OCI-LY1 (cell line): Measurements from ENCODE around the gene ARL14.

Source experiments
- H2AFZ ChIP-seq: fragments of 200-600 bp; sonication (generic), shearing (Covaris generic); 2 replicates; pipeline ENCODE4 v1.6.0; 2014; ENCODE audit warnings: antibody characterized with exemption, mild to moderate bottlenecking, low read length
- H3F3A ChIP-seq: fragments of 200-600 bp; sonication (generic), shearing (Covaris generic); 2 replicates; pipeline ENCODE4 v1.6.0; 2014; ENCODE audit warnings: mild to moderate bottlenecking, antibody characterized with exemption, low read length, moderate library complexity; ENCODE audit not compliant: insufficient read depth
- H3K27ac ChIP-seq: fragments of 200-600 bp; sonication (generic); 2 replicates; pipeline ENCODE4 v1.5.1; 2014; ENCODE audit warnings: low read length, mixed run types, mild to moderate bottlenecking, low read depth; ENCODE audit not compliant: poor library complexity, severe bottlenecking
- H3K27me3 ChIP-seq: fragments of 200-600 bp; sonication (generic); 2 replicates; pipeline ENCODE4 v1.6.0; 2014; ENCODE audit warnings: antibody characterized with exemption, mild to moderate bottlenecking, low read length, moderate library complexity; ENCODE audit not compliant: insufficient read depth
- H3K36me3 ChIP-seq: fragments of 200-600 bp; sonication (generic); 2 replicates; pipeline ENCODE4 v1.6.1; 2014; ENCODE audit warnings: mild to moderate bottlenecking, antibody characterized with exemption, low read length, moderate library complexity, mixed read lengths; ENCODE audit not compliant: insufficient read depth
- H3K4me1 ChIP-seq: fragments of 200-600 bp; sonication (generic); 2 replicates; pipeline ENCODE4 v1.5.1; 2014; ENCODE audit warnings: mild to moderate bottlenecking, low read length, moderate library complexity; ENCODE audit not compliant: insufficient read depth, severe bottlenecking
- H3K4me2 ChIP-seq: fragments of 200-600 bp; sonication (generic), shearing (Covaris generic); 2 replicates; pipeline ENCODE4 v1.6.1; 2014; ENCODE audit warnings: low read length
- H3K4me3 ChIP-seq: fragments of 200-600 bp; sonication (generic); 2 replicates; pipeline ENCODE4 v1.5.1; 2014; ENCODE audit warnings: low read length, low read depth, mild to moderate bottlenecking, mixed read lengths; ENCODE audit not compliant: poor library complexity, severe bottlenecking
- H3K79me2 ChIP-seq: fragments of 200-600 bp; shearing (Covaris generic); 2 replicates; pipeline ENCODE4 v1.6.1; 2016; ENCODE audit warnings: mixed run types, low read length, mixed read lengths; ENCODE audit not compliant: insufficient read depth
- H3K9ac ChIP-seq: fragments of 200-600 bp; sonication (generic), shearing (Covaris generic); 2 replicates; pipeline ENCODE4 v1.6.1; 2014; ENCODE audit warnings: mild to moderate bottlenecking, low read length, mixed read lengths
- H3K9me2 ChIP-seq: fragments of 200-600 bp; sonication (generic), shearing (Covaris generic); 2 replicates; pipeline ENCODE4 v1.6.1; 2014; ENCODE audit warnings: low read depth, mild to moderate bottlenecking, low read length, mixed read lengths
- H3K9me3 ChIP-seq: fragments of 200-600 bp; shearing (Covaris generic); 2 replicates; pipeline ENCODE4 v1.6.1; 2014; ENCODE audit warnings: low read length, mixed read lengths
- H4K20me1 ChIP-seq: fragments of 200-600 bp; sonication (generic), shearing (Covaris generic); 2 replicates; pipeline ENCODE4 v1.6.0; 2016; ENCODE audit warnings: mild to moderate bottlenecking, low read length; ENCODE audit not compliant: insufficient read depth
- CTCF ChIP-seq: fragments of 200-600 bp; sonication (generic), shearing (Covaris generic); IDR thresholded peaks from 2 replicates; pipeline ENCODE4 v1.5.1; 2017; ENCODE audit warnings: mild to moderate bottlenecking, antibody characterized with exemption, low read length, moderate library complexity, mixed read lengths
- EZH2 ChIP-seq: fragments of 200-600 bp; sonication (generic), shearing (Covaris generic); IDR thresholded peaks from 2 replicates; pipeline ENCODE4 v1.8.0; 2017; ENCODE audit warnings: borderline replicate concordance, mixed run types, mild to moderate bottlenecking, antibody characterized with exemption, low read length, moderate library complexity, mixed read lengths

Gene ARL14

GRCh38 chr3:160675566-160676124 lies 1.3 kb upstream of the ARL14 start:
- Histone ChIP-seq H3K27ac (no peak overlapping the region), H3K9me3 (no peaks in the 10 kb centered on the region), H3K9ac (no peak overlapping the region)

GRCh38 chr3:160677459-160677881 lies 510 bp downstream of the ARL14 start:
- no peaks in the 10 kb centered on the region for H3K9me3 ChIP-seq
- no peaks in the 10 kb centered on the region for H4K20me1 ChIP-seq
- no peaks in the 10 kb centered on the region for H3F3A ChIP-seq
- H3K4me2 ChIP-seq: no peak overlapping the region
- H3K79me2 ChIP-seq: no peaks in the 10 kb centered on the region
- no peak overlapping the region for H3K27ac ChIP-seq
- no peaks in the 10 kb centered on the region for H3K9me2 ChIP-seq
- H3K36me3 ChIP-seq: no peaks in the 10 kb centered on the region
- H3K4me1 ChIP-seq: no peaks in the 10 kb centered on the region
- TF ChIP-seq EZH2 (no peak), CTCF (no peak)
- H2AFZ ChIP-seq: no peak overlapping the region
- no peak overlapping the region for H3K9ac ChIP-seq
- no peaks in the 10 kb centered on the region for H3K27me3 ChIP-seq
- H3K4me3 ChIP-seq: no peak overlapping the region

More at GRCh38 chr3:160675566-160676124, 1.3 kb upstream of the ARL14 start:
- H3K4me3 ChIP-seq: no peak overlapping the region
- no peaks in the 10 kb centered on the region for H3K79me2 ChIP-seq
- no peaks in the 10 kb centered on the region for H3K4me1 ChIP-seq
- no peak overlapping the region for H2AFZ ChIP-seq
- TF ChIP-seq EZH2 (no peak), CTCF (no peak)
- H4K20me1 ChIP-seq: no peaks in the 10 kb centered on the region
- H3K36me3 ChIP-seq: no peaks in the 10 kb centered on the region
- H3K27me3 ChIP-seq: no peaks in the 10 kb centered on the region
- no peak overlapping the region for H3K4me2 ChIP-seq
- H3K9me2 ChIP-seq: no peaks in the 10 kb centered on the region
- H3F3A ChIP-seq: no peaks in the 10 kb centered on the region

DNA sequence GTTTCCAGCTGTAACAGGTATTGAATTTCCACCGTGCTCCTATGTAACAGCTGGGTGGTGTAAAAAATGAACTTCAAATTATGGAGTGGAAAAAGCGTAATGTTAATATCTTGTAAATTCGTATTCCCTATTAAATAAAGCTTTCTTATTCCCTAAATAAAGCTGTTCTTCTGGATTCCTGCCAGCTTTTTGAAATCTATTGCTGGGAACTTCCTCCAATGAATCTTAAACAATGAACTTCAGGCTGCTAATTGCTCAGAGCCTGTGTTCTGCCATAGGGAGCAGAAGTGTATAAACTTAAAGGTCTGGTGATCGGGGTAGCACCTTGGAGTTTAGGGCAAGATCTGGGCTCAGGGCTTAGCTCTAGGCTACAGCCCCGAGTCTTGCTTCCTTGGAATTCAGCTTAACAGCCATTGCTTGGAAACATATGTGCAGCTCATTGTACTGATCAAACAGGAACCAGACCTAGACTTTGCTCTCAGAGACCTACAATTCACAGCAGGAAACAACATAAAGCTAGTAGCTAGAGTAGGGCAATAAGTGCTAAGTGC lies 1.4 kb downstream of the ARL14 start:
- Histone ChIP-seq H2AFZ (no peak overlapping the region), H3K4me2 (no peak overlapping the region)

More for the DNA sequence above, 1.4 kb downstream of the ARL14 start:
- Histone ChIP-seq H3K27me3 (no peaks in the 10 kb centered on the region), H3K4me1 (no peaks in the 10 kb centered on the region), H3K36me3 (no peaks in the 10 kb centered on the region), H4K20me1 (no peaks in the 10 kb centered on the region), H3K4me3 (no peak overlapping the region), H3F3A (no peaks in the 10 kb centered on the region), H3K9me2 (no peaks in the 10 kb centered on the region), H3K79me2 (no peaks in the 10 kb centered on the region), H3K9ac (no peak overlapping the region), H3K9me3 (no peaks in the 10 kb centered on the region), H3K27ac (no peak overlapping the region)
- no peak for TF ChIP-seq CTCF
- no peak for TF ChIP-seq EZH2
